ENCODE results near the gene CENPQ.

DNA sequence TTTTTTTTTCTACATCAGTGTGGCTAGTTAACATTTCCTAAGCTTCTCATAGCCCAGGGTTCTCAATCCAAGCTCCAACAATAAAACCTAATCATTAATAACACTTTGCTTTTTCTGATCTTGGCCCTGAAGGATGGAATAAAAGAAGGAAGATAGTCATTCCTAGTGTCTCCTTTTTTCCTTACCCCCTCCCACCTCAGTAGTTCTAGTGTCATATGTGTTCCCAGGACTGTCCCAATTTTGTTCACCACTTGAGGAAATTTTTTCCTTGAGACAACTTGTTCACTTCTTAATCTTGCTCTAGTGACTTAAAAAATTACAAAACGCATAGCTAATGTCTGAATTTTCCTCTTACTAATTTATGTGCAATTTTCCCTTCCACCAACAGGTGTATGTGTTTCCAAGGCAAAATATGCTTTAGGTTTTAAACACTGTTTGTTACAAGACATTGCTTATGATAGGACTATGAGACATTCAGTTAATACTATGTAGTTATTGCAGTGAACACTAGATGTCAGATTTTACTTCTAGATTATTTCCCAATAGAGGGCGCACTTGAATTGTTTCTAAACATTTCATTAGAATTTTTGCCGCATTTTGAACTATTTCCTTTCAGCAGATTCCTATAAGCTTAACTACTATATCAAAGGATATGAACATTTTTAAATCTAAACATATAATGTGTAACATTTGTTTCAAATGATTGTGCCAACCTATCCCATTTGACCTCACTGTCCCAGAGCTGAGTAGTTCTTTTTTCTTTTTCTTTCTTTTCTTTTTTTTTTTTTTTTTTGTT, 68.8 kb downstream of the CENPQ start:
- no peak for TF ChIP-seq TEAD4 (IDR thresholded peaks at IDR 0.05)
- TF ChIP-seq ZBTB7A (IDR thresholded peaks at IDR 0.05; ENCODE audit: low read depth), result no peak
